ENCODE measurements around the gene ARHGEF1.

The ARHGEF1 gene

DNA sequence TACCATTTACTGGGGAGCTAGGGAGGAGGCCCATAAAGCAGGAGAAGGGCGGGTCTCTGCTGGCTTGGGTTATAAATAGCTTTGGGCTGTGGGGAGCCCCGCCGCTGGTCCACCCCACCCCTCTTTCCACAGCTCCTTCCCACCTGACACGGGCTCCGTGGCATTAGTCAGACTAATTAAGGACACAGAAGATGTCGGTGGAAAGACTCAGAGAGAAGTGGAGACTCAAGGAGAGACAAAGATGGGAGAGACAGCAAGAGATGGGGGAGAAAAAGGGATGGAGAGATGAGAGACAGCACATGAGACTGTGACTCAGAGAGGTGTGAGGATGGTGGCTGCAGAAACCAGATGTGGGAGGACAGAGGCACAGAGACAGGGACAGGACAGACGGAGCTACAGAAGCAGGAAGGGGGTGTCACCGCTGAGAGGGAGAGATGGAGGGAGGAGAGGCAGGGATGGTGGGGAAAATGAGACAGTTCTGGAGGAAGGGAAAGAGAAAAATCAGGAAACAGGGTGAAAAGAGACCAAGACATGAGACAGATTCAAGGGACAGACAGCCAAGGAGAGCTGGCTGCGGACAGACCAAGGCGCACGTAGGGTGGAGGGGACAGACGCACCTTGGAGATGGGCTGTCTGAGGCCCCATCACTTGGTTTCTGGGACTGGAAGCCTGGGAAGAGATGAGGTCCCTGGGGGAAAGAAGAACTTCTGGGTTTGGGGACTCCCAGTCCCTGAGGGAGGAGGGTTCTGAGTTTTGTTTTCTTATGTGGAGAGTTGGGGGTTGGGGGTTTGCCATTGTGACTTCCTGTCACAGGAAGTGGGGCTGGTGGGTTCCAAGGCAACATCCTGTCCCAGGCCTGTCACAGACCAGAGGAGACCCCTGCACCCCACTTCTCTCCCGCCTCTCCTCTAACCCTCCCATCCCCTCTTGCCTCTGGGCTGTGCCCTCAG lies 4.1 kb downstream of the ARHGEF1 start:
- peak; percentile 67 for DNase-seq

DNA sequence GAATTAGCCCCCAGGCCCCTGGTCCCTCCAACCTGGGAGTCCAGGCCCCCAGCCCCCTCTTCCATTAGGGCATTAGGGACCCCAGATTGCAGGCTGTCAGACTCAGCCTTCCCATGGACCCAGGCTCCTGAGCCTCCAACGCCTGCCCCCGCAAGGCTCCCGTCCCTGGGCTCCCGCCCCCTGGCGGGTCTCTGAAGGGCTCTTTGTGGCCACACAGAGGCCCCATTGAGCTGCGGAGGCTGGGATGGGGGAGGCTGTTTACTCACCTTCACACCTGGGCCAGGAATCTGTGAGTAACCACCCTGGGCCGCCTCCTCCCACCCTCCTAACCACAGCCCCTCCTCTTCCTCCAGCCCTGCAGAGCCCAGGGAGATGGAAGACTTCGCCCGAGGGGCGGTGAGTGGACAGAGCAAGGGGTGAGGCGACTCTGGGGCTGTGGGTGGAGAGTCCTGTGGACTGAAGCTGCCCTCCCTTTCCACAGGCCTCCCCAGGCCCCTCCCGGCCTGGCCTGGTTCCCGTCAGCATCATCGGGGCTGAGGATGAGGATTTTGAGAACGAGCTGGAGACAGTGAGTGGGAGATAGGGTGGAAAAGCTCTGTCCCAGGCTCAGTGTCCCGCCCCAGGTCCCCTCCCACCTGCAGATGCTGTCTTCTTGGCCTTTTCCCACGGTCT lies 4.9 kb downstream of the ARHGEF1 start:
- peak; percentile 91 for DNase-seq

DNA sequence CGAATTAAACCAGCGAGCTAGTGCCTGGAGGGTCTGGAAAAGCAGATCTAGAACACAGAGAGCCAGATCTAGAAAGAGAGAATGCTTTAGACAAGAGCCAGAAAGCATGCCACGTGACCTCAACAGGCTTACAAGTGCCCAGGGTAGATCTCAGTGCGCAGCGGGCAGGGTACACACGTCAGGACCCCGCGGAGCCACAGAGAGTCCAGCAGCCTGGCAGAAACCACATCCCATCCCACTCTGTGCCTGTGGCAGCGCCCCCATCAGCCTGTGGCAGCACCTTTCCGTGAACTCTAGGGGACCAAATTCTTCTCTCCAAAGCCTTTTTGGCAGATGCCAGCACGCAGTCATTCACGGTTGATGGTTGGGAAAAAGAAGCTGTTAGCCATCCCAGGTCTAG lies 5.9 kb downstream of the ARHGEF1 start:
- no peak for DNase-seq

DNA sequence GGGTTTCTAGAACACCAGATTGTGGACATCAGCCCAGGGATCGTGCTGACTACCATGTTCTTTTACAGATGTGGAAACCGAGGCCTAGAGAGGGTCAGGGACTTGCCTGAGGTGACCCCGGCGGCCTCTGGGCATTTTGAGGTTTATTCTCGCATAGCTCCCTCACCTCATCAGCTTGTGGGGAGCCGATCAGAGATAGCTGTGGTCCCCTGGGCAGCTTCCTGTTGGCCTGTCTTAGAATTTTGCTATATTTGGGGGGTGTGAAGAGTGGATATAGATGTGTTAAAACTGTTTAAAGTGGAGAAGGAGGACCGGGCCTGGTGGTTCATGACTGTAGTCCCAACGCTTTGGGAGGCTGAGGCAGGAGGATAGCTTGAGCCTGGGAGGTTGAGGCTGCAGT lies 6.9 kb downstream of the ARHGEF1 start:
- DNase-seq, result no peak

DNA sequence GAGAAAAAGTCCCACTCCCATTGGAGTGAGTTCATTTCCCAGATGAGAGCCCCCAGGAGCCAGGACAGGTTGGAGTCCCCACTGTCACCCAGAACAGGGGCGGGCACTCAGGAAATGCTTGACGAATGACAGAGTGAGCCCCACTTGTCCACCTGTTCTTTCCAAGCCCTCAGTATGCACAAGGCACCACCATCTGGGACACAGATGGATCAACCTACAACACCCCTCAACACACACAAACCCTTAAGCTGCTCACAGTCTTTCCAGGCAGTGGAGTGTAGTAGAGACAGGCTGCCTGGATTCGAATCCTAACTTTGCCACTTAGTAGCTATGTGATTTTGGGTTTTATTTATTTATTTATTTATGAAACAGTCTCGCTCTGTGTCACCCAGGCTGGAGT lies 8.0 kb downstream of the ARHGEF1 start:
- no peak for DNase-seq

DNA sequence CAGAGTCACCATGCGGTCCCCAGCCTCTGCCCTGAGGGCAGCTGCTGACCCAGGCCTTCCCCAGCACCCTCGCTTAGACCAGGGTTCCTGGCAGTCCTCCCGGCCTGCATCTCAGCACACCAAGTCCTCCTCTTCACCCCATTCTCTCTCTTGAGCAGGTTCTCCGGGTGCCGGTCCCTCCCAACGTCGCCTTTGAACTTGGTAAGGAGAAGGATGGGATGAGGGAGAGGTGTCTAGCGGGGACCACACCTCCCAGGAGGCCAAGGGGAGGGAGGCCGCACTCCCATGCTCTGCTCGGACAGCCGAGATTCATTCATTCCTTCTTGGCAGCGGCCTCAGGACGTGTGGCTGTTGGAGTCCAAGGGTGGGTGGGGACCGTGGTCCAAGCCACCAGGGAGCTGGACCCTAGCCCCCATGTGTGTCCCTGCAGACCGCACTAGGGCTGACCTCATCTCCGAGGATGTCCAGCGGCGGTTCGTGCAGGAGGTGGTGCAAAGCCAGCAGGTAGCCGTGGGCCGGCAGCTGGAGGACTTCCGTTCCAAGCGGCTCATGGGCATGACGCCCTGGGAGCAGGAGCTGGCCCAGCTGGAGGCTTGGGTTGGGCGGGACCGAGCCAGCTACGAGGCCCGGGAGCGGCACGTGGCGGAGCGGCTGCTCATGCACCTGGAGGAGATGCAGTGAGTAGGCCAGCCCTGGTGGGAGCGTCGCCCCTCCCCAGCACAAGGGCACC lies 9.4 kb downstream of the ARHGEF1 start:
- DNase-seq, result no peak

DNA sequence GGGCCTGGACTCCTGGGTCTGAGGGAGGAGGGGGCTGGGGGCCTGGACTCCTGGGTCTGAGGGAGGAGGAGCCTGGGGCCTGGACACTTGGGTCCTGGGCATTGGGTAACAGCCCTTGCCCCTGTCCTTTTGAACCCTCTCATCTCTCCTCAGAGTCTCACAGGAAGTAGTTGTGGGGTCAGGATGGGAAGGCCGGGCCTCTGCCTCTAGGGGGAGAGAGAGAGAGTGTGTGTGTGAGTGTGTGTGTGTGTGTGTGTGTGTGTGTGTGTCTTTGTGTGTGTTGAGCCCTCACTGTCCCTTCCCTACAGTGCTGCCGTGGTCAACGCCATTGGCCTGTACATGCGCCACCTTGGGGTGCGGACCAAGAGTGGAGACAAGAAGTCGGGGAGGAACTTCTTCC lies 10.9 kb downstream of the ARHGEF1 start:
- DNase-seq, result no peak

DNA sequence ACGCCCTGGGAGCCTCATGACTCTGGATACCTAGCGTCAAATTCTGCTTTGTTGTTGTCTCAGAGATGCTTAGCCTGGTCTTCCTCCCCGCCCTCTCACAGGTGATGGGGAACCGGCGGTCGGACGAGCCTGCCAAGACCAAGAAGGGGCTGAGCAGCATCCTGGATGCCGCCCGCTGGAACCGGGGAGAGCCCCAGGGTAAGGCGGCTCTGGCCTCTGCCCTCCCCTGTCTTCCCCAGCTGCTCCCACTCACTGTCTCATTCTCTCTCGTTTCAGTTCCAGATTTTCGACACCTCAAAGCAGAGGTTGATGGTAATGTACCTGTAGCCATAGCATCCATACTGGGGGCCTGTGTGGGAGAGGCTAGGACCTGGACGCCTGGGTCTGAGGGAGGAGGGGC lies 11.4 kb downstream of the ARHGEF1 start:
- no peak for DNase-seq

DNA sequence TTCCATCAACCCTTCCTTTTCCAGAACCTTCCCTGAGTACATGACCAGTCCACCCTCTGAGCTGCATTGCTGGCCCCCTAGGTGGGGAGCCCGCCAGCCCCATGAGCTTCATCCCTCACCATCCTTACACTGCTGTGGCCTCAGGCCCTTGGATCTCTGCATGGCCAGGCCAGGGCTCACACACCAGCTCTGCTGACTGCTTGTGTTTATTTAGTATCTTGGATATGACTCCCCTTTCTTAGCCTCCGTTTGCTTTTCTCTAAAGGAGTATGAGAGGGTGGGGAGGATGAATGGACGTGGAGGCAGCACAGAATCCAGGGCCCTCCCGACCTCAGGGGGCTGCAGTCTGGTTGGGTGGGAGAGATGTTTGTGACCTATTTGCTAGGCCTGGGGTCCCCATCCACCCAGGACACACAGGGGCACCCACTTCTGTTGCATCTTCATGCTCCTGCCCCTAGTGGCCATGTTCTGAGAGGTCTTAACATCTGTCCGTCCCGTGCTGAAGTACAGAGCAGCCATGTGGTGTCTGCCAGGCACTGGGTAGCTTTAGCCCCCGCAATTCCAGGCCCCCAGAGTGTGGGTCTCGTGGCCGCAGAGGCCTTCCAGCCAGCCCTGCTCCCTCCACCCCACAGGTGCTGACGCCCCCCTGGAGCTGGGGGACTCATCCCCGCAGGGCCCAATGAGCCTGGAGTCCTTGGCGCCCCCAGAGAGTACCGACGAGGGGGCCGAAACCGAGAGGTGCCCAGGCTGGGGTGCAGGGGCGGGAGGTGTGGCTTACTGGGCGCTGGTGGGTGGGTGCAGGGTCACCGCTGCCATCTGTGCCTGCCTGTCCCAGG lies 13.0 kb downstream of the ARHGEF1 start:
- DNase-seq, result peak; percentile 41

DNA sequence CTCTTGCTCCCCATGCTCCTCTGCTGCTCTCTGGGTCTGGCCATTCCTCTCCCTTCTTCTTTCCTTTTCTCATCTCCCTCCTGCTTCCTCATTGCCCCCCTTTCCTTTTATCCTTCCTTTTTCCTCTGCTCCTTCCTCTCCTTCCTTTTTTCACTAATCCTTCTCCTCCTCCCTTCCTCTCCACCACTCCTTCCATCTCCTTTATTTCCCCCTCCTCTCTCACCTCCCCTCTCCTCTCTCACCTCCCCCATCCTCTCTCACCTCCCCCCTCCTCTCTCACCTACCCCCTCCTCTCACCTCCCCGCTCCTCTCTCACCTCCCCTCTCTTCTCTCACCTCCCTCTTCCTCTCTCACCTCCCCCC lies 13.6 kb downstream of the ARHGEF1 start:
- DNase-seq, result no peak

DNA sequence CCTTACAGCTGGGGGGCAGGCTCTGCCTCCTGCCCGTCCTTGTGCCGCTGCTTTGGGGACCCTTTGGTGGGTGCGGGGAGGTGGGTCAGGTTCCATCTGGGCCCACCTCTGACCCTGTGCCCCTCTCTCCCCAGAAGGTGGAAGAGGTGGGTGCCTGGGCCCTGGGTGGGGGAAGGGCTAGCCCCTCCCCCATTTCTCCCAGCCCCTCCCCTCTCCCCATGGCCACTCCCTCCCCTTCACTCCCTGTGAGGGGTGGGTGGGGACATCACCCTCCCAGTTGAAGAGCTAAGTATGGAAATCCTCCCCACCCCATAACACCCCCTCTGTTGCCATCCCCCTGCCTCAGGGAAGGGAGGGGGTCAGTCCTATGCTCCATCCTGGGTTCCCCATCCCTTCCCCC lies 14.2 kb downstream of the ARHGEF1 start:
- no peak for DNase-seq

DNA sequence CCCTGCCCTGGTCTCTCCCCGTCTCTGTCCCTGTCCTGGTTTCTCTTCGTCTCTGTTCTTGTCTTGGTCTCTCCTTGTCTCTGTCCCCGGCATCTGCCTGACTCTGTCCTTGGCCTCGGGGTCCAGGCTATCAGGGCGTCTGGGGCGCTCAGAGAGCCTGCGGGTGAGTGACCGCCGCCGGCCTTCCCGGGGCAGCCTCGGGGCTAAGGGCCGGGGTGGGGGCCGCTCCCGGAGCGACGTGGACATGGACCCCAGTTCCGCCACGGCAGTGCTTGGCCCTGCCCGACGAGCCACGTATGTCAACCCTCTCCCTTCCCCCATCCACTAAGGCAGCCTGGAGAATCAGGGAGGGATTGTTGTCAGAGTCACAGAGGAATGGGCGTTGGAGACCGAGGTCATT lies 14.8 kb downstream of the ARHGEF1 start:
- no peak for DNase-seq

DNA sequence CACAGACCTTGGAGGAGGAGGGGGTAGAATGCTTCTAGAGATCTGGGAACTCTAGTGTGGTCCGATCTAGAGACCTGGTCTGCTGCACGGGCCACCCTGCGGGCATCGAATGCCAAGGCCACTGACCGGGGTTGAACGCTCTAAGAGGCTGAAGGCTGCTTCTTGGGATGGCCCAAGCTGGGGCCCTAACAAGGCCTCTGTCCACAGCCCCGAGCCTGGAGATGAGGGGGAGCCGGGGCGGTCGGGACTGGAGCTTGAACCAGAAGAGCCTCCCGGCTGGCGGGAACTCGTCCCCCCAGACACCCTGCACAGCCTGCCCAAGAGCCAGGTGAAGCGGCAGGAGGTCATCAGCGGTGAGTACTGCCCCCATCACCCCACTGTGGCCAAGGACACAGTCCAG lies 15.3 kb downstream of the ARHGEF1 start:
- no peak for DNase-seq

DNA sequence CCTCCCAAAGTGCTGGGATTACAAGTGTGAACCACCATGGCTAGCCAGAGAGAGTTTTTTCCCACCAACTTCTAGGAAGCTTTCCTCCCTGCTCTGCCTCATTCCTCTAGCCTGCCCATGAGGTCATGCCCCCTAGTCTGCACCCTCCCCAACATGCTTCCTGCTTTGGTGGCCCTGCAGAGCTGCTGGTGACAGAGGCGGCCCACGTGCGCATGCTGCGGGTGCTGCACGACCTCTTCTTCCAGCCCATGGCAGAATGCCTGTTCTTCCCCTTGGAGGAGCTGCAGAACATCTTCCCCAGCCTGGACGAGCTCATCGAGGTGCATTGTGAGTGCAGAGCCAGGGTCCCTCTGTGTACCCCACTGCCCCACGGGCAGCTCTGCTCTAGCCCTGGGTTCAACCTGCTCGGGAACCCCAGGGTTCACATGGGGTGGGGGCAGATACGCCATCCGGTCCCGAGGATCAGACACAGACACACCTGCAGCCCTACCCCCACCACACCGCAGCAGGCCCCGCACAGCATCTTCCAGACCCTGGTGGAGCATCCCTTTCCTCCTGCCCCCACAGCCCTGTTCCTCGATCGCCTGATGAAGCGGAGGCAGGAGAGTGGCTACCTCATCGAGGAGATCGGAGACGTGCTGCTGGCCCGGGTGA lies 18.9 kb downstream of the ARHGEF1 start:
- no peak for DNase-seq

DNA sequence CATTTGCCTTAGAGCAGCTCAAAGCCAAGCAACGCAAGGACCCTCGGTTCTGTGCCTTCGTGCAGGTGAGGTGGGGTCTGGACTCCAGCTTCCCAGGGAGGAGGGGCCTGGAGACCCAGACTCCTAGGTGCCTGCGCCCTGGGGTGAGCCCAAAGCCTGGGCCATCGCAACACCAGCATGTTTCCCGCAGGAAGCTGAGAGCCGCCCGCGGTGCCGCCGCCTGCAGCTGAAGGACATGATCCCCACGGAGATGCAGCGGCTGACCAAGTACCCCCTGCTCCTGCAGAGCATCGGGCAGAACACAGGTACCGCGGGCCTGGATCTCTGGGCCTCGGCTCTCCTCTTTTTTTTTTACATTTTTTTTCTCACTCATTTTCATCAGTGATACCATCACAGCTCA lies 19.6 kb downstream of the ARHGEF1 start:
- no peak for DNase-seq

DNA sequence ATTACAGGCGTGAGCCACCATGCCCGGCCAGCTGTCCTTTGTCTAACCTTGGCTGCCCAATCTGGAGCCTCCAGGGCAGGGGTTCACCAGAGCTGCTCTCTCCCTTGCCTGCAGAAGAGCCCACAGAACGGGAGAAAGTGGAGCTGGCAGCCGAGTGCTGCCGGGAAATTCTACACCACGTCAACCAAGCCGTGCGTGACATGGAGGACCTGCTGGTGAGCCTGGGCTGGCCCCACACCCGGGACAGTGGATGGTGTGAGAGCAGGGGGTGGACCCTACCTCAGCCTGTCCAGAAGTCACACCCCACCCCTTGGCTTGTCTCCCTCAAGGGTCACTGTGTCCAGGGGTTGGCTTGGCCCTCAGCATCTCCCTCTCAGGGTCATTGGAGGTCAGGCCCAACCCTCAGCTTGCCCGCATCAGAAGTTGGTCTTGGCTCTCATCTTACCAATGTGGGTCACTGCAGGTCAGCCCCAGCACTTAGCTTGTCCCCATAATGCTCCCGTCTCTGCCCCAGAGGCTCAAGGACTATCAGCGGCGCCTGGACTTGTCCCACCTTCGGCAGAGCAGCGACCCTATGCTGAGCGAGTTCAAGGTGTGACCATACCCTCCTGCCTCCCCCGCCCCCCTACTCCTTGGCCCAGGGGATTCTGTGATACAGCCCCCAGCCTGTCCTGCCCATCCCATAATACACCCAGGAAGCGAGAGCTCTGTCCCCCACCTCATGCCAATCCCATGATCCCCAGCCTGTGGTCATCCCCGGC lies 20.4 kb downstream of the ARHGEF1 start:
- DNase-seq, result no peak

DNA sequence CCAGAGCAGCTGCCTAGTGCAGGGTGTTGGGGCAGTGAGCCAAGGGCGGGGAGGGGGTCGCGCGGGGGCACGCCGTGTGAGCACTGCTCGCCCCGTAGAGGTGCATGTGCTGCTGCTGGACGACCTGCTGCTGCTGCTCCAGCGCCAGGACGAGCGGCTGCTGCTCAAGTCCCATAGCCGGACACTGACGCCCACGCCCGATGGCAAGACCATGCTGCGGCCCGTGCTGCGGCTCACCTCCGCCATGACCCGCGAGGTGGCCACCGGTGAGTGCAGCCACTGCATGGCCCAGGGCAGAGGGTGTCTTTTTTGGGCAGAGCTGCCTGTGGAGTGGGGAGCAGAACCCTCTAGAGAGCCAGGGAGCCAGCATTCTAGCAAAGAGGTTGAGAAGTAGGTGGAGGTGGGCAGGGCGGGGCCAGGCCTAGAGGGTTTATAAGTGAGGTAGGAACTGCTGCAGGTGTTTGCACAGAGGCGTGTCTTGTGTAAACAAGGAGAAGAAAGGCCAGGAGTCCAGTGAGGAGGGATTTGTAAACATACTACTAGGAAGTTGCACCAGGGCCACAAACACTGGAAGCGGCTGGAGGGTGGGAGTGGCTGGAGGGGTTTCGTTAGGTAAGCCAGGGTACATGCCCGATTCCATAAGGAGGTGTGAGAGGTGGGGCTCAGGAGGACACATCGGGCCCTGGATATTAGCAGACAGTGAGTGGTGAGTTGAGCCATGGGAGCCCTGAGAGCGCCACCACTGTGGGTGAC lies 21.3 kb downstream of the ARHGEF1 start:
- DNase-seq, result no peak

DNA sequence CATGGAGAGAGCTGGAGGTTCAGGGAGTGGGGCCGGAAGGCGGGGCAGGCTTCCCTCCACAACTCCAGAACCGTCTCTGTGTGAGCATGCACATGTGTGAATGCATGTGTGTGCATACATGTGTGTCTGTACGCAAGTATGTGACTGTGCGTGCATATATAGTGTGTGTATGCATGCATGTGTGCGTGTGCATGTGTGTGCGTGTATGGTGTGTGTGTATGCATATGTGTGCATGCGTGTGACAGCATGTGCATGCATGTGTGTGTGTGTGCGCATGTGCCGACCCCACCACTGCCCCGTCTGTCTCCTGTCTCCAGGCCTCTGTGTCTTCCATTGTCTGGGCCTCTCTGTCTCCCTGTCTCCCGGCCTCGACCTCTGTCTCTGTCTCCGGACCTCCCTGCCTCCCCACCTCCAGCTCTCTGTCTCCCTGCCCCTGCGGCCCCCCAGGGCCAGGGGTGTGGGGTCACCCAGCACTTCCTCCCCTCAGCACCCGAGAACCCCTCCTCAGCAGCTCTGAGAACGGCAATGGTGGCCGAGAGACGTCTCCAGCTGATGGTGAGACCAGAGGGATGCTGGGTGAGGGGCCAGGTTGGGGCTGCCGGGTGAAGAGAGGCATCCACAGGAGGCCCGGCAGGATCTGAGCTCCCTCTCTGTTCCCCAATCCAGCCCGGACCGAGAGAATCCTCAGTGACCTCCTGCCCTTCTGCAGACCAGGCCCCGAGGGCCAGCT lies 22.5 kb downstream of the ARHGEF1 start:
- DNase-seq, result no peak

DNA sequence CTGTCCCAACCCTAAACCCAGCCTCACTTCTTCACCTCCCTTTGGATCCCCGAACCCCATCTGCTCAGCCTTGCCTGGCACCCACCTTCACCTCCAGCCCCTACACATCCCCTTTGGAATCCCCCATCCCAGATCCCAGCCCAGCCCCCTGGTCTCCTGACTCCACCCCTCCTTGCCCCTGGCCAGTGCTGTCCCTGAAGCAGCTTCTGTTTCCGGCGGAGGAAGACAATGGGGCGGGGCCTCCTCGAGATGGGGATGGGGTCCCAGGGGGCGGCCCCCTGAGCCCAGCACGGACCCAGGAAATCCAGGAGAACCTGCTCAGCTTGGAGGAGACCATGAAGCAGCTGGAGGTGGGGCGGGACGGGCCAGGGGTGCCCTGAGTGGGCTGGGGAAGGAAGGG lies 23.3 kb downstream of the ARHGEF1 start:
- no peak for DNase-seq

All from activated CD4-positive, alpha-beta T cell treated with anti-CD3 and anti-CD28 coated beads for 48 hours (primary cell).